ENCODE measurements around the gene PRDM16. TPM values are rescaled to one million over a fixed set of nuclear protein-coding genes. Genes with fewer than 3 reads are reported as not detected.
A peak's percentile ranks its signal among the peaks of the same experiment; 100 is the strongest.

The PRDM16 gene
- total and polyA plus RNA-seq, 2 of the 4 experiments (the other 2 are of a cell fraction) = 0.02 TPM; not detected in 1

- intact Hi-C loops (cut with micrococcal nuclease) (no loop called here), dilution Hi-C loops (cut with HindIII; ENCODE audit: low sequenced_read_pairs, unreplicated experiment) (no loop called here), in situ Hi-C loops (cut with MboI; ENCODE audit: low sequenced_read_pairs) (no loop called here)
- Histone ChIP-seq H2BK20ac (ENCODE audit: low read depth, low read length) (no peak overlapping the region), H3K56ac (ENCODE audit: extremely low read depth, insufficient read depth, low read length) (no peak overlapping the region), H2AK9ac (replicated peaks; ENCODE audit: low read depth, low read length, poor library complexity) (peak overlapping the region; percentile 16), H3K14ac (replicated peaks; ENCODE audit: low read depth, low read length) (no peak overlapping the region), H2BK15ac (ENCODE audit: low read depth, low read length) (no peak overlapping the region), H2BK120ac (ENCODE audit: low read depth, low read length) (no peak overlapping the region), H3K9me3 (ENCODE audit: control insufficient read depth, insufficient read depth, low read length) (peaks cover 5% of the 10 kb centered on the region; the same call in 1 of the 2 replicates), H3K27me3 (ENCODE audit: control insufficient read depth, insufficient read depth, low read length) (no peaks in the 10 kb centered on the region; the same call in 1 of the 2 replicates), H3K27ac (ENCODE audit: insufficient read depth, low read length) (no peak overlapping the region), H4K5ac (ENCODE audit: low read depth, low read length) (no peak overlapping the region), H3K23ac (ENCODE audit: low read depth, low read length) (no peak overlapping the region), H2BK5ac (ENCODE audit: low read depth, low read length, poor library complexity, severe bottlenecking) (peak overlapping the region; percentile 82), H3K79me1 (ENCODE audit: low read depth in 1 of 2, low read length in 2 of 2) (no peaks in the 10 kb centered on the region), H3K9ac (ENCODE audit: low read depth, low read length) (no peak overlapping the region), H3K4ac (ENCODE audit: low read depth, low read length) (no peak overlapping the region), H3K4me1 (ENCODE audit: control insufficient read depth, insufficient read depth, low read length) (no peaks in the 10 kb centered on the region), H3K4me2 (ENCODE audit: low read depth, low read length) (no peak overlapping the region), H3K9me1 (ENCODE audit: insufficient read depth, low read length) (no peaks in the 10 kb centered on the region), H4K20me1 (ENCODE audit: insufficient read depth, low read length) (no peaks in the 10 kb centered on the region), H4K8ac (ENCODE audit: low read depth in 2 of 2, low read length in 2 of 2) (no peak overlapping the region), H2AFZ (replicated peaks; ENCODE audit: low read length, poor library complexity) (peak overlapping the region; percentile 32), H3K18ac (ENCODE audit: low read depth, low read length) (no peak overlapping the region), H4K91ac (ENCODE audit: insufficient read depth, low read depth, low read length) (no peak overlapping the region), H3K36me3 (ENCODE audit: control insufficient read depth, insufficient read depth, low read length) (no peaks in the 10 kb centered on the region), H3K4me3 (ENCODE audit: insufficient read depth, low read depth, low read length) (no peak overlapping the region), H2AK5ac (ENCODE audit: low read depth, low read length) (no peak overlapping the region)
- ChIA-PET POLR2A (ENCODE audit: unreplicated experiment) (no interaction called here), CTCF (no interaction called here)
- ATAC-seq (ENCODE audit: low read depth) (no peak), DNase-seq (no peak)
- BruUV-seq (replicated peaks) = no TSS peak
- WGBS, 2 experiments (ENCODE audit: extremely low coverage in 2 of 2, insufficient read length in 1 of 2) = 63% methylated on average over 7 of the region's 19 CpGs; no CpG with 5 or more reads in 1 of the 2 experiments
- TF ChIP-seq CTCF (conservative IDR thresholded peaks at IDR 0.05; ENCODE audit: low read depth, low read length) (no peak), NFE2L2 (IDR thresholded peaks at IDR 0.05; ENCODE audit: low read depth, low read length) (no peak), CEBPB (IDR thresholded peaks at IDR 0.05; ENCODE audit: low read depth, low read length) (no peak), CHD1 (IDR thresholded peaks at IDR 0.05; ENCODE audit: low read depth, low read length) (no peak), RFX5 (IDR thresholded peaks at IDR 0.05; ENCODE audit: low read depth, low read length) (no peak), MAZ (IDR thresholded peaks at IDR 0.05; ENCODE audit: borderline replicate concordance, low read depth, low read length) (no peak), MXI1 (IDR thresholded peaks at IDR 0.05; ENCODE audit: borderline replicate concordance, low read depth, low read length) (no peak), BHLHE40 (IDR thresholded peaks at IDR 0.05; ENCODE audit: low read depth, low read length) (no peak), ELK1 (IDR thresholded peaks at IDR 0.05; ENCODE audit: borderline replicate concordance, low read depth, low read length) (no peak), RAD21 (IDR thresholded peaks at IDR 0.05; ENCODE audit: low read length) (no peak), POLR2A (IDR thresholded peaks at IDR 0.05; ENCODE audit: low read depth, low read length) (no peak), MAFK (IDR thresholded peaks at IDR 0.05; ENCODE audit: low read depth, low read length) (no peak), SMC3 (IDR thresholded peaks at IDR 0.05; ENCODE audit: low read depth, low read length) (no peak), RCOR1 (IDR thresholded peaks at IDR 0.05; ENCODE audit: insufficient replicate concordance, low read length) (no peak), USF2 (IDR thresholded peaks at IDR 0.05; ENCODE audit: low read depth, low read length) (no peak), FOS (IDR thresholded peaks at IDR 0.05; ENCODE audit: low read depth, low read length) (no peak)
Observed at GRCh38 chr1:3409366-3410141, 340.6 kb downstream of the PRDM16 start.
